Sigmoid colon (tissue), 4 donors: ENCODE results near the gene SYNRG.

ENCODE experiments used
- CTCF ChIP-seq, 4 experiments: fragments of 450-650 bp in 3 of 4; fragments of 200-600 bp in 1 of 4; IDR thresholded peaks; one replicate each; pipeline ENCODE4 v1.5.1; 2016 to 2019; ENCODE audit warnings: antibody characterized with exemption in 4 of 4, mild to moderate bottlenecking in 3 of 4, moderate library complexity in 2 of 4
- POLR2A ChIP-seq, 2 donors: fragments of 450-650 bp; IDR thresholded peaks; one replicate each; pipeline ENCODE4 v1.6.1; 2016; ENCODE audit warnings: antibody characterized with exemption in 2 of 2, mild to moderate bottlenecking in 2 of 2, moderate library complexity in 2 of 2
- POLR2AphosphoS5 ChIP-seq, 4 donors: sonication (generic); formaldehyde crosslinking; IDR thresholded peaks; one replicate each; pipeline ENCODE4 v1.6.1; 2017; ENCODE audit warnings: antibody characterized with exemption in 4 of 4

DNA sequence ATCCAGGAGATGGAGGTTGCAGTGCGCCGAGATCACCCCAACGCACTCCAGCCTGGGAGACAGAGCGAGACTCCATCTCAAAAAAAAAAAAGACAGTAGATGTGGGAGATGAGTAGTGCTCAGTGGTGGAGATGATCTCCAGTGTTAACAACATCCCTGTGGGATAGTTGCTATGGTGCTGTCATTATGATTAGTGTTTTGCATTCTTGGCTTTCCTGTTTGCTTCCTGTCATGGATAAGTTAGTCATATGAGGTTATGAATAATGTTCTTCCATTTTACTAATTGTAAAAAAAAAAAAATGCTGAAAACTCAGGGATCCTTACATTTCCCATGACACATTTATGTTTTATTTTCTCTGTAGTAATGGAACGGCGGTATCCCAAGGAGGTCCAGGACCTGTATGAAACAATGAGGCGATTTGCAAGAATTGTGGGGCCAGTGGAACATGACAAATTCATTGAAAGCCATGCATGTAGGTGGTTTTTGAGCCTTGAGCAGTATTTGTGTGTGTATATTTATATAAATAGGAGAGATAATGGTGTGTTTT is 144.1 kb downstream of the SYNRG start:
- TF ChIP-seq CTCF (IDR thresholded peaks at IDR 0.05), result no peak
- TF ChIP-seq POLR2A (IDR thresholded peaks at IDR 0.05), result no peak
- no peak for TF ChIP-seq POLR2AphosphoS5 (IDR thresholded peaks at IDR 0.05)
